NCI-H2227 (cell line): Measurements from ENCODE around the gene AZIN2.
"Not testable (repeated sequence)": the region's sequence is repeated elsewhere in the genome, so short reads cannot be mapped to it uniquely, and the experiment has no call there.

ENCODE experiments used
- DNase-seq: peaks from one replicate; lab custom pipeline; 2025; ENCODE audit not compliant: unreplicated experiment; lab: John Stamatoyannopoulos, UW

AZIN2 gene

DNA sequence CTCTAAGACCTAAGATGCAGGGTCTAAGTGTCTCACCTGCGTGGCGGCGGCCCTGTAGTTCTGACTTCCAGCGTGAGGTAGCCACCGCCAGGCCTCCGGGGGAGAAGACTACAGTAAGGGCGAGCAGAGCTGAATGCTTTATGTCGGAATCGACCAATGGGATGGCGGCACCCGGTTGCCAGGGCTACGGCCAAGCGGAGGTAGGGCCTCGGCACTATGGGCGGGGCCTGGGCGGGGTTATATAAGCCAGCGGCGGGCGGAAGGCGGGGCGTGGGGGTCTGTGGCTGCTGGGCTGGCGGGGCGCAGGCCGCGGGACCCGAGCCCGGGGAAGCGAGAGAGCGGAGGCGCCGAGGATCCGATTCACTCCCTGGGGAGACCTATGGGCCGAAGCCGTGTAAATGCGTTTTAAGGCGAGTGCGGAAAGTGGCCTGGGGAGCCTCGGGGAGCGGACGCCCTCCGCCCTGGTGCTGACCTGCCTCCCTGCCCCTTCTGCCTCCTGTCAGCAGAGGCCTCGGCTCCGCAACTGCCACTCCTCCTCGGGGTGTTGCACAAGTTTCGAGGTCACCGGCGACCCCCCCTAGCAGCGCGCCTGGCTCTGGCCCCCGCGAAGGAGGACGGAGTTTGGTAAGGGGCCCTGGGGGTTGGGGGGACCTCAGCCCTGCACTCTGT lies at the start of gene AZIN2:
Gene AZIN2 (plus strand): TSS at position 269 of the 669 bp plus-strand sequence. CDS start 1,097 bp downstream, outside the sequence.
- peak; percentile 96 for DNase-seq

GRCh38 chr1:33031506-33031905 lies 49.4 kb upstream of the AZIN2 start:
- no peak for DNase-seq

- DNase-seq, result no peak
Observed at GRCh38 chr1:33032126-33032869, 48.7 kb upstream of the AZIN2 start.

DNA sequence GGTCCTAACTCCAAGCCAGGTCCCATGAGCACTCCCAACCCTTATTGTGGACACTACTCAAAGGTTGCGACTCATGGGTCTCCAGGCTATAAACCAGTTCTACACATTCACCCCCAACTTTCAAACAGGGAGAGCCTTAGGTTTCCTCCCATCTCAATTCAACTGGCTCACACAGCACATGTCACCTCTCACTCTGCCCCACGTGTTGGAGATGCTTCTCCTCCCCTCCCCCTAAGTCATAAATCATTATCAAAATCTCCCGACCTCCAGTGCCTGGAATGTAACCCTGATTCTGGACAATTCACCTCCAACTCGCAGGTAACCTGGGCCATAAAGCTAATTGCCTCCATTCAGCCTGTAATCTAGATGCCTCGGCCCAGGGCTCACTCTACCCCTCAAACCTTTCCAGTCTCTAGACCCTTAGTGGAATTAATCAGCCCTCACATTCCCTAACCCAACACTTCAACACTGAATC lies 44.9 kb upstream of the AZIN2 start:
- peak; percentile 15 for DNase-seq

- DNase-seq, result peak; percentile 98
Observed at GRCh38 chr1:33036526-33037503, 44.1 kb upstream of the AZIN2 start, which contains the start of gene AK2. TSS of gene AK2 (minus strand) at chr1:33036883. CDS start at chr1:33036828, 55 bp downstream.

GRCh38 chr1:33039840-33040239 lies 41.1 kb upstream of the AZIN2 start:
- no peak for DNase-seq

GRCh38 chr1:33041026-33041425 lies 39.9 kb upstream of the AZIN2 start:
- no peak for DNase-seq

DNA sequence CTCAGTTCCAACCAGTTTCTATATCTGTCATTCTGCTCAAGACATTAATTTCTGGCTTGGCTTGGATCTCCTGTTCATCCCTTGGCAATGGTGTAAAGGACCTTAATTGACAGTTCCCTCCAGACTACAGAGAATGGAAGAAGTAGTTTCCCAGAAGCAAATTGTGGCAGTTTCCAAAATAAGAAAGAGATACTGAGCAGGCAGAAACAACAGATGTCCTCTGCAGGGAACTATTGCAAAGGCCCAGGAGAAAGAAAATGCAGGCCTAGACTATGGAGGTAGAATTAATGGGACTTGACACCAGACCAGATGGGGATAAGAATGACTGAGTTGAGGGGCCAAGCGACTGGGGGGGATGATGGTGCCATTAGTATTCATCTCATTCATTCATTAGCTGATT lies 38.1 kb upstream of the AZIN2 start:
- no peak for DNase-seq

GRCh38 chr1:33043267-33044092 lies 37.5 kb upstream of the AZIN2 start:
- DNase-seq, result no peak

DNA sequence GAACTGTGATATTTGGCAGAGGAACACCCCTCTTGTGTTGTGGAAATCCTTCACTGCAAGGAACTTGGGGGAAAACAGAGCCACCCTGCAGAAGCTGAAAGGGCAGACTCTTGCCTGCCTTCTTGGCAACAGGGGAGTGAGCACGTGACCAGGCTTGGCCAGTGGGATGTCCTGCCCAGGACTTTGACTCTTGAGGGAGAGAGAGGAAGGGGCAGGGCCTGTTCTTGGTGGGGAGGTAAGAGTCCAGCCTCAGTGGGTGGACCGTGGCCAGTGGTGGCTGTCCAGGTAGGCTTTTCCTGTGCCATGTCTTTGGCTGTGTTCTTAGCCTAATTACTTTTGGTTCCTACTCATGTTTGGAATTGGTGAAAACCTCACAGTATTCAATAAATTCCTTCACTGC lies 35.7 kb upstream of the AZIN2 start:
- no peak for DNase-seq

GRCh38 chr1:33045814-33046213 lies 35.1 kb upstream of the AZIN2 start:
- no peak for DNase-seq

DNA sequence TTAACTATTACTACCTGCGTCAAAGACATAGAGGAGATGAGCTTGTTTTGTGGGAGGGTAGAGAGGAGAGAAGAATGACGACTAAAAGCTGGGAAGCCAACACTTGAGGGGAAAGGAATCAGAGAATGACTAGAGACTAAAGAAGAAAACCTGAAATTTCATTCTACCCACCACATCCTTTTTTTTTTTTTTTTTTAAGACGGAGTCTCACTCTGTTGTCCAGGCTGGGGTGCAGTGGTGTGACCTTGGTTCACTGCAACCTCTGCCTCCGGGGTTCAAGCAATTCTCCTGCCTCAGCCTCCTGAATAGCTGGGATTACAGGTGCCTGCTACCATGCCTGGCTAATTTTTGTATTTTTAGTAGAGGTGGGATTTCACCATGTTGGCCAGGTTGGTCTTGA lies 34.7 kb upstream of the AZIN2 start:
- DNase-seq, result not testable (repeated sequence)

- DNase-seq, result no peak
Observed at GRCh38 chr1:33047290-33047689, 33.7 kb upstream of the AZIN2 start.

DNA sequence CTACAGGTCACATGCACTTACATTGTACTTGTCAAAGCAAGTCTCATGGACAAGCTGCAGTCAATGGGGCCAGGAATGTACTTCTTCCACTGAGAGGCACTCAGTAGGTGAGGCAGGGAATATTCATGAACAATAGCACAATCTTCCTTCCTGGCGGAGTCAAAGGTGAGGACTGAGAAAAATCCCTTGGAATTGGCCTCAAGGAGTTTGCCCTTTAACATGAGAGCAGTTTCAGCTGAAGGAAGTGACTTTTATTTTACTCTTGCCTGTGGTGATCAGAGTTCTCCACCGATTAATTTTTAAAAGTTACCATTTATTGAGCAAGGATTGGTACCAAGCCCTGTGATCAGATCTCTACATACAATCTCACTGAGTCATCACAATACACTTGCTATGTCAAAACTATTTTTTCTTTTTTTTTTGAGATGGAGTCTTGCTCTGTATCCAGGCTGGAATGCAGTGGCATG lies 33.1 kb upstream of the AZIN2 start:
- DNase-seq, result no peak

- DNase-seq, result no peak
Observed at GRCh38 chr1:33048426-33048825, 32.5 kb upstream of the AZIN2 start.

DNA sequence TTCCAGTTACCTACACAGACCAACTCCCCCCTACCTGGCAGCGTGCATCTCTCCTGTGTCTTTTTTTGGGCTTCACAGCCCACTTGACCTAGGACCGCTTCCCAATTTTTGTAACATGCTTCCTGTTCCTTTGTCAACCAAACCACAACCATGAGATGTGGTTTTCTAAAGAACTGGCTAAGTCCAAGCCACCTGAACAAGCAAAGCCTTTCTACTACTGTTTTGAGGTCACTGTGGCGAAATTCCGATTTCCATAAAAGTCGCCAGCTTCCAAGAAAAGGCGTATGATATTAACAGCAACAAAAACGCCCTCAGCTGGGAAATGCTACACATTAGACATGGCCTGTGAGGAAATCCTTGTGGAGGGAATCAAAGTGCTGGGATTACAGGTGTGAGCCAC lies 31.6 kb upstream of the AZIN2 start:
- no peak for DNase-seq

- no peak for DNase-seq
Observed at GRCh38 chr1:33050221-33051076, 30.5 kb upstream of the AZIN2 start.

- DNase-seq, result peak; percentile 65
Observed at GRCh38 chr1:33055210-33056008, 25.5 kb upstream of the AZIN2 start.
